ENCODE measurements around the gene WDR45B. TPM values are rescaled to one million over a fixed set of nuclear protein-coding genes. Genes with fewer than 3 reads are reported as not detected.

WDR45B gene
- total RNA-seq, 1 experiment from 2014 or later, result 84.9 TPM

- no peaks in the 10 kb centered on the region for H3K4me1 ChIP-seq (replicated peaks; ENCODE audit: insufficient read depth)
- ChIA-PET CTCF (no interaction called here), POLR2A (ENCODE audit: unreplicated experiment) (no interaction called here)
- H3K36me3 ChIP-seq (ENCODE audit: low read depth), result no peaks in the 10 kb centered on the region
- H3F3A ChIP-seq (ENCODE audit: insufficient read depth, low read depth), result no peaks in the 10 kb centered on the region; the same call in 1 of the 2 replicates
- BruUV-seq (replicated peaks), result no TSS peak
- no peaks in the 10 kb centered on the region for H4K20me1 ChIP-seq (ENCODE audit: insufficient read depth)
- H3K9me2 ChIP-seq (ENCODE audit: insufficient read depth), result no peaks in the 10 kb centered on the region
- intact Hi-C loops (cut with micrococcal nuclease; ENCODE audit: unreplicated experiment), result no loop called here
- H3K79me2 ChIP-seq (ENCODE audit: low read depth), result no peaks in the 10 kb centered on the region
- H3K27me3 ChIP-seq (ENCODE audit: insufficient read depth, low read depth), result no peaks in the 10 kb centered on the region
- TF ChIP-seq CTCF (conservative IDR thresholded peaks at IDR 0.05) (no peak), EZH2 (IDR thresholded peaks at IDR 0.05; ENCODE audit: low read depth) (no peak)
- H2AFZ ChIP-seq, result no peak overlapping the region
- DNase-seq, result no peak
- H3K4me2 ChIP-seq, result no peak overlapping the region
- no peaks in the 10 kb centered on the region for H3K9me3 ChIP-seq (ENCODE audit: insufficient read depth, low read depth)
- H3K27ac ChIP-seq, result no peak overlapping the region
- no peak overlapping the region for H3K4me3 ChIP-seq
Measured at GRCh38 chr17:82664276-82664575, 16.0 kb upstream of the WDR45B start.

DNA sequence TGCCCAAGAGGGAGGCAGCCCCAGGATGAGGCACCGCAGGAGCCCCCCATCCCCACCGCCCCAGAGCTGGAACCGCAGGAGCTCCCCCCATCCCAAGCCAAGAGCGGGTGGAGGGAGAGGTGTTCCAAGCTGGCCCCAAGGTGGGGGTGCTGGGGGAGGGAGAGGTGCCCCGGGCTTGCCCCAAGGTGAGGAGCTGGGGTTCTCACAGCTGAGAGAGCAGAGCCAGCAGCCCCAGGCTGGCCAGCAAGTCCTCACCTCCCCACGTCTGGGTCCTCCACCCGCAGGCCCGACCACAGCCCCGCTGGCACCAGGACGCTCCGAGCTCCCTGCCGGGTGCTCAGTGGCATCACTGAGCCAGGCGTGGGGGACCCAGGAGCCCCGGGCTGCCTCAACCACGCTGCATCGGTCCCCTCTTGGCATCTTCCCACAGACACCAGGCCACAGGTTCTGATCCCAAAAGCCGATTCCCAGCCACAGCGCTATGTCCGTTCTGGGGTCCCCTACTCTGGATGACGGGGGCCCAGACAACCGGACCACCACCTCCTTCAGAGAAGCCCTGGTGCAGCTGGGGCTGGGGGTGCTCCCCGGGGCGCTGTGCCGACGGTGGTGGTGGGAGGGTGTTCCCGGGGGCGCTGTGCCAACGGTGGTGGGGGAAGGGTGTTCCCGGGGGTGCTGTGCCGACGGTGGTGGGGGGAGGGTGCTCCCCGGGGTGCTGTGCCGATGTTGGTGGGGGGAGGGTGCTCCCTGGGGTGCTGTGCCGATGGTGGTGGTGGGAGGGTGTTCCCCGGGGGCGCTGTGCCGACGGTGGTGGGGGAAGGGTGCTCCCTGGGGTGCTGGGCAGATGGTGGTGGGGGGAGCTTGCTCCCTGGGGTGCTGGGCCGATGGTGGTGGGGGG lies 15.4 kb upstream of the WDR45B start:
- POLR2A ChIA-PET (ENCODE audit: unreplicated experiment), result no interaction called here
- DNase-seq, result no peak
- CTCF ChIA-PET, result no interaction called here
- Histone ChIP-seq H3K9me3 (ENCODE audit: insufficient read depth, low read depth) (no peaks in the 10 kb centered on the region), H3K36me3 (ENCODE audit: low read depth) (no peaks in the 10 kb centered on the region), H3K4me3 (no peak overlapping the region), H3K4me1 (replicated peaks; ENCODE audit: insufficient read depth) (no peaks in the 10 kb centered on the region), H2AFZ (no peak overlapping the region), H3K4me2 (no peak overlapping the region), H3K9me2 (ENCODE audit: insufficient read depth) (no peaks in the 10 kb centered on the region), H3K27ac (no peak overlapping the region), H4K20me1 (ENCODE audit: insufficient read depth) (no peaks in the 10 kb centered on the region), H3F3A (ENCODE audit: insufficient read depth, low read depth) (no peaks in the 10 kb centered on the region; the same call in 1 of the 2 replicates), H3K79me2 (ENCODE audit: low read depth) (no peaks in the 10 kb centered on the region), H3K27me3 (ENCODE audit: insufficient read depth, low read depth) (no peaks in the 10 kb centered on the region)
- TF ChIP-seq CTCF (conservative IDR thresholded peaks at IDR 0.05) (no peak), EZH2 (IDR thresholded peaks at IDR 0.05; ENCODE audit: low read depth) (no peak)
- intact Hi-C loops (cut with micrococcal nuclease; ENCODE audit: unreplicated experiment), result no loop called here
- no TSS peak for BruUV-seq (replicated peaks)

GRCh38 chr17:82662711-82663261 lies 14.5 kb upstream of the WDR45B start:
- Histone ChIP-seq H3K4me2 (no peak overlapping the region), H3K79me2 (ENCODE audit: low read depth) (no peaks in the 10 kb centered on the region), H2AFZ (no peak overlapping the region), H4K20me1 (ENCODE audit: insufficient read depth) (no peaks in the 10 kb centered on the region), H3F3A (ENCODE audit: insufficient read depth, low read depth) (no peaks in the 10 kb centered on the region; the same call in 1 of the 2 replicates), H3K9me3 (ENCODE audit: insufficient read depth, low read depth) (no peaks in the 10 kb centered on the region), H3K27ac (no peak overlapping the region), H3K36me3 (ENCODE audit: low read depth) (no peaks in the 10 kb centered on the region), H3K4me1 (replicated peaks; ENCODE audit: insufficient read depth) (no peaks in the 10 kb centered on the region), H3K27me3 (ENCODE audit: insufficient read depth, low read depth) (no peaks in the 10 kb centered on the region), H3K9me2 (ENCODE audit: insufficient read depth) (no peaks in the 10 kb centered on the region), H3K4me3 (no peak overlapping the region)
- ChIA-PET CTCF (no interaction called here), POLR2A (ENCODE audit: unreplicated experiment) (no interaction called here)
- TF ChIP-seq CTCF (conservative IDR thresholded peaks at IDR 0.05) (no peak), EZH2 (IDR thresholded peaks at IDR 0.05; ENCODE audit: low read depth) (no peak)
- intact Hi-C loops (cut with micrococcal nuclease; ENCODE audit: unreplicated experiment), result no loop called here
- BruUV-seq (replicated peaks), result no TSS peak
- DNase-seq, result no peak

All from PC-9 (cell line).